HL-60 (cell line): ENCODE results near the gene IMMP2L.

Source experiments
- CTCF ChIP-seq: IDR thresholded peaks from one replicate; pipeline ENCODE4 v1.5.1; 2011; ENCODE audit warnings: low read length, control low read depth, inconsistent platforms; ENCODE audit not compliant: insufficient read depth
- POLR2AphosphoS5 ChIP-seq: IDR thresholded peaks from 2 replicates; pipeline ENCODE4 v1.6.1; 2012; ENCODE audit warnings: low read depth
- REST ChIP-seq: IDR thresholded peaks from 2 replicates; pipeline ENCODE4 v1.6.1; 2012; ENCODE audit warnings: low read depth; ENCODE audit not compliant: insufficient replicate concordance

GRCh38 chr7:110750931-110751605, 811.2 kb downstream of the IMMP2L start:
- TF ChIP-seq CTCF (no peak), POLR2AphosphoS5 (no peak), REST (no peak)
